GM18526 (cell line): Measurements from ENCODE around the gene MYL5.

Experiments used
- POLR2A ChIP-seq: IDR thresholded peaks from 3 replicates; pipeline ENCODE4 v1.6.1; 2011; ENCODE audit not compliant: insufficient read length; ENCODE audit errors: extremely low read depth

MYL5 gene

DNA sequence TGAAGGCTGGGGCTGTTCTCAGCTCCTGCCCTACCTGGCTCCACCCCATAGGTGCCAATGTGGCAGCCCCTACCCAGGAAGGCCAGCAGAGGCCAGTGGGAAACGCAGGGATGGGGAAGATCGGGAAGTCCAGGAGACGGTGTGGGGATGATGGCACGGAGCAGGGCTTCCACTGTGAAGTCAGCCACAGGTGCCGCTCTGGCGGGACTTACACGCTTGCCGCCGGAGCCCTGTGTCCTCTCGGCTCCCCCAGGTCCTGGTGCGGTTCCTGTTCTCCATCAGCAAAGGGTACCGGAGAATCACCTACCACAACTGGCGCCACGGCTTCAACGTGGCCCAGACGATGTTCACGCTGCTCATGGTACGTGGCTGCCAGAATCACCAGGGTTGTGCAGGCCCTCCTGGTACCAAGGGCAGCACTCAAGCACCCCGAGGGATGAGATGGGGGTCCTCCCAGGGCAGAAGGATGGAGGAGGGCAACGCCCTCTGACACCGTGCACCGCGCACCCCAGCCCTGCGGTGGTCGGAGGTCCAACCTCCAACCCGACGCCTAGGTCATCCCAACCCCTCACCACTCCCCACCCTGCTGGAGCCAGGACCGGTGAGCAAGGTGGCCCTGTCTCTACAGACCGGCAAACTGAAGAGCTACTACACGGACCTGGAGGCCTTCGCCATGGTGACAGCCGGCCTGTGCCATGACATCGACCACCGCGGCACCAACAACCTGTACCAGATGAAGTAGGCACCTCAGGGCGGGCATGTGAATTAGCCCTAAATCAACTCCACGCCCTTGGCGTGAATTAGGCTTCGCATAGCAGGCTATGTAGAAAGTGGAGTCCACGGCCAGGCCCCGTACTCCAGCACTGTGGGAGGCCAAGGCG is 12.2 kb upstream of the MYL5 start:
- no peak for TF ChIP-seq POLR2A

DNA sequence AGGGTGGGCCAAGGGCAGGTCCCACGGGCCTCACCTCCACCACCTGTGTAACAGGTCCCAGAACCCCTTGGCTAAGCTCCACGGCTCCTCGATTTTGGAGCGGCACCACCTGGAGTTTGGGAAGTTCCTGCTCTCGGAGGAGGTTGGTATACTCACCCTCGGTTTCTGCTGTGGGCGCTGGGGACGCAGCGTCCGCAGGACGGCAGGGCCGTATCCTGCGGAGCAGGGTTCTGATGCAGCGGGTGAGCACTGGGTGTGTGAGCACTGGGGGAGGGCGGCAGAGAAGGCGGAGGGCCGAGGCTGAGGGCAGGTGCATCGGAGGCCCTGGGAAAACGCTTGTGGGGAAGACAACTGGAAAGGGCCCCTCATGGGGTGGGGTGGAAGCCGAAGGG is 11.3 kb upstream of the MYL5 start:
- no peak for TF ChIP-seq POLR2A

DNA sequence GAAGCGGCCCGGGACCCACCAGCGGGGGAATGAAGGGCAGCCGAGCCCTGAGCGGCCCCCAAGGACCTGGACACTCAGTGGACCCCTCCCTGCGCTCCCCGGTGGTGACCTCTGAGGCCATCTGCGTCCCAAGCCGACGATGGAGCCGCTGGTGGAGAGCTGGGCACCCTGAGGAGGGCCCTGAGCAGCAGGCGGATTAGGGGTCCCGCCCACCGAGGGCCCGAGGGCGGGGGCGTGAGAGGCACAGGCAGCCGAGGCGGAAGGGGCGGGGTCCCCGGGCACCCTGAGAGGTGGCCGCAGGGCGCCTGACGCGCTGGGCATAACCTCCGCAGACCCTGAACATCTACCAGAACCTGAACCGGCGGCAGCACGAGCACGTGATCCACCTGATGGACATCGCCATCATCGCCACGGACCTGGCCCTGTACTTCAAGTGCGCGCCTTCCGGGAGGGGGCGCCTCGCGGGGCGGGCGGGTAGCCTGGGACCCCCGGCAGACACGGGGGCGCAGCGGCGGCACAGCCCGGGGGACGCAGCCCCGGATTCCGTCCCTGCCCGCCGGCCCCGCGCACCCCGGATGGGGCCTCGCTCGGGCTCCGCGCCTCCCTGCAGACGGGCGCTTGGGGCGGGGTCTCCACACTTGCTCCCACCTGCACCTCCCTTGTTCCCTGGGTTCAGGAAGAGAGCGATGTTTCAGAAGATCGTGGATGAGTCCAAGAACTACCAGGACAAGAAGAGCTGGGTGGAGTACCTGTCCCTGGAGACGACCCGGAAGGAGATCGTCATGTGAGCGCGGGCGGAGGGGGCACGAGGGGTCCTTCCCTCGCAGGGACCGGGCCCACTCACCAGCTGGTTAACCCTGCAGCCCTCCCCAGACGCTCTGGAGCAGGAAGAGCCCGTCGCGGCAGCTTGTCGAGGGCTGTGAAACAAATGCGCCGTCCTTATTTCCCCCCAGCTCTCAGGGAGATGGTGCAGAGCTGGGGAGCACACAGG is 10.6 kb upstream of the MYL5 start:
- peak; percentile 42 for TF ChIP-seq POLR2A

DNA sequence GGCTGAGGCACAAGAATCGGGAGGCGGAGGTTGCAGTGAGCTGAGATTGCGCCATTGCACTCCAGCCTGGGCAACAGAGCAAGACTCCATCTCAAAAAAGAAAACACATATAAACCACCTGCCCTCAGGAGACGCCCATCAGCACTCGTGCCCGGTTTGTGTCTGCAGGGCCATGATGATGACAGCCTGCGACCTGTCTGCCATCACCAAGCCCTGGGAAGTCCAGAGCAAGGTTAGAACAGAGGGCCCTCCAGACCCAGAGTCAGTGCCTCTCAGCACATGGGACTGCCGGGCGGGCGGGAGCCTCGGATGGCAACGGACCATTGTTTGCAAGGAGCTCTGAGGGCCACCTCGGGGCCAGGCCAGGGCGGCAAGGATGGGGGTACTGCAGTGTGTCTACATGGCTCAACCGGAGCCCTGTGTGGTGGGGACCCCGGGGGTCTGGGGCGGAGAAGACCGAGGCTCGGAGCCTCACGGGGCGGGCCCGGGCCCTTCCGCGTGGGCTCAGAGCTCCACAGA is 9.6 kb upstream of the MYL5 start:
- no peak for TF ChIP-seq POLR2A

DNA sequence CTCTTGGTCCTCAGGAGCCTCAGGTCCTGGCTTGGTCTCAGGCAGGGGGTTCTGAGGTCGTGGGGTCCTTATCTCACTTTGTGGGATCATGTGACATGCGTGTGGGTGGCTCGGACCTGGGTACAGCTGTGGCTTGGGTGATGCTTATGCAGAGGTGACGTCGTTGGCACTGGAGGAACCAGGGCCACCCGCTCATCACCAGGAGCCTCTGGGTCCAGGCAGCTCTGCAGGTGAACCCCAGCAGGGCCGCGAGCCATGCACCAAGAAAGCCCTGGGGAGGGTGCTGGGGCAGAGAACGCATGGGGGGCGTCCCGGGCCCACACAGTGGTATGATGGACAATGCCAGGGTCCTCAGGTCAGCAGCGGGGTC is 9.0 kb upstream of the MYL5 start:
- no peak for TF ChIP-seq POLR2A

DNA sequence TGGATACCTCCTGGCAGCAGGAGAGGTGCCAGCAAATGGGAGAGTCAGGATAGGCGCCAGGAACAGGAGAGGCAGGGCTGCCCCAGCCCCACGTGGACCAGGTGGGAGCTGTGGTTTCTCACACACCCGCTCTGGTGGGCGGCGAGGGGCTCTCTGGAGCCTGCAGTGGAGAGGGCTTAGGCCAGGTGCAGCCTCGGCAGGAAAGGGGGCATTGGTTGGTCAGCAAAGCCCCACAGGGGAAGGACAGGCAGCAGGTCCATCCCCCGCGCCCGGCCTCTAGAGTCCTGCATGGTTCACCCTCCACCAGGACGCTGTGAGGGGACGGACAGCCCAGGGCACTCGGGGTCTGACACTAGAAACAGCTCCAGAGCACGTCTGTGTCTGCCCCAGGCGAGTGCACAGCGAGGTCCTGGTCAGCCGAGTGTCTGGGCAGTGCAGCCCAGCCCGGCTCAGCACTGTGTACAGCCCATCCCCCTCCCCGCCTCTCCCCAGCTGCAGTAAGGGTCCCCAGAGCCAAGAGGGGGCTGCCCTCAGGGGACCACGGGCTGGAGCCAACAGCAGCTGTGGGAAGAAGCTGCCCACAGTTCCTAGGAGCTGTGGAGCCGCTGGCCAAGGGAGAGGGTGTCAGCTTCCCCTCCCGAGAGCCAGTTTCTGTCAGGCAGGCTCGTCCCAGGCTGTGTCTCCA is 8.4 kb upstream of the MYL5 start:
- no peak for TF ChIP-seq POLR2A

DNA sequence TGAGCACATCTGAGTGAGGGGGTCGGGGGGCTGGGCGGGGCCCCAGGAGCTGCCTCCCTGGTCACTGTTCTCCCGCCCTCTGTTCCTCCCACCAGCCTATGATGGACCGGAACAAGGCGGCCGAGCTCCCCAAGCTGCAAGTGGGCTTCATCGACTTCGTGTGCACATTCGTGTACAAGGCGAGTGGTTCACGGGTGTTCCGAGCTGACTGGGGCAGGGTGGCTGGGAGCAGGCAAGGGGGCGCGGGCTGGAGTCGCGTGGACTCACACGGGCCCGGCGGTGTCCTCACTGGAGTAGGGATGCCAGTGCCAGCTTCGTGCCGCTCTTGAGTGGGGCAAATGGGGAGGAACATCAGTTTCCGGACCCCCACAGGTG is 7.9 kb upstream of the MYL5 start:
- no peak for TF ChIP-seq POLR2A

DNA sequence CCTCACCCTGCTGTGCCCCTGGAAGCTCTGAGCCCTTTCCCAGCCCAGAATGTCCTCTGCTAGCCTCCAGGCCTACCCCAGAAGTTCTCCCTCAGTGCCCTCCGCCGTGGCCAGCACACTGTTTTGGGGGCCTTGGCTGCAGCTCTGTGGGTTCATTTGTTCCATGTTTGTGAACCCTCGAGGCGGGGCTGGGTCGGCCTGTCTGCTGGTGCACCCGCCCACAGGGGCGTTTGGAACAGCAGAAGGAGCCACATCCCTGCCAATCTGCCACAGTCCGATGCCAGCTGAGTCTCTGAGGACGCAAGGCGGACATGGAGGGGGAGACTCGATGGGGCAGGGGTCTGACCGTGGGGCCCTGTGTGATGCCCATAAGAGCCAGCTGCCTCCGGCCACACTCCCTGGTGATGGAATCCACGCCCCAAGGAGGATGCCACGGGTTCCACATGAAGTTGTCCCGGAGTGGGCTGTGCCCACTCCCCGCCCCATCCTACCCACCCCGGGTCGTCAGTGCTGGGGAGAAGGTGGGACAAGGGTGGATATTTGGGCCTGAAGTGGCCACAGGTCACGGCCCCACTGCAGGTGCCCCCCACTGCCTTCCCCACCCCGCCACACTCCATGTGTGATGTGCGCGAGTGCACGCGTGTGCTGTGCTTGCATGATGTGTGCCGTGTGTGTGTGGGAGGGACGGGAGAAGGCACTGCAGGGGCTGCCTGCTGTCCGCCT is 7.4 kb upstream of the MYL5 start:
- TF ChIP-seq POLR2A: no peak

DNA sequence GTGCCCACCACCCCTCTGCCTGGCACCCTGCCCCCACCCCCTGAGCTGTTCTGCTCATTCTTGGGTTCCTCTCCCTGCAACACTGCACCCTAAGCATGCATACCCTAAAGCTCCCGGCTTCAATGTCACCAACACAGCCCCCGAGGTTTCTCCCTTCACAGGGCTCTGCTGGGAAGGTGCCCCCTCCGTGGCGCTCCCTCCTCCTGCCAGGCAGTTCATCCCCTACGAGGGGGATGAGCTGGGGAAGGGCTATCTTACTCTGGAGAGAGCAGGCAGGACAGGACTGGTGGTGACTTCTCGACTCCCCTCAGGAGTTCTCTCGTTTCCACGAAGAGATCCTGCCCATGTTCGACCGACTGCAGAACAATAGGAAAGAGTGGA is 6.8 kb upstream of the MYL5 start:
- no peak for TF ChIP-seq POLR2A

DNA sequence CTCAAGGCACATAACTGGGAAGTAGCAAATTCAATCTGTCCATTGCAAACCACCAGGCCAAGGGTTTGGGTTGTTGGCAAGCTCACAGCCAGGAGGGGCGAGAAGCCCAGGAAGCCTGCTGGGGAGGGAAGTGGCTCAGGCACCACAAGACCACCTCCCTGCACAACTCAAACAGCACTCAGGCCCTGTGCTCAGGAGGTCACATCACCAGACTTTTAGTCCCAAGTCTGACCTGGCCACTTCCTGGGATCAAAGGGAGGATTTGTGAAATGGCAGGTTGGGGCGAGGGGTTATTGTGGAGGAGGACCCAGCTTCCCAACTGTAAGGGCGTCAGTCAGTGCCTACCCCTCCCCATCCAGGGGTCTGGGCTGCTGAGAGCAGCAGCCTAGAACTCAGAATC is 2.6 kb upstream of the MYL5 start:
- TF ChIP-seq POLR2A: no peak

DNA sequence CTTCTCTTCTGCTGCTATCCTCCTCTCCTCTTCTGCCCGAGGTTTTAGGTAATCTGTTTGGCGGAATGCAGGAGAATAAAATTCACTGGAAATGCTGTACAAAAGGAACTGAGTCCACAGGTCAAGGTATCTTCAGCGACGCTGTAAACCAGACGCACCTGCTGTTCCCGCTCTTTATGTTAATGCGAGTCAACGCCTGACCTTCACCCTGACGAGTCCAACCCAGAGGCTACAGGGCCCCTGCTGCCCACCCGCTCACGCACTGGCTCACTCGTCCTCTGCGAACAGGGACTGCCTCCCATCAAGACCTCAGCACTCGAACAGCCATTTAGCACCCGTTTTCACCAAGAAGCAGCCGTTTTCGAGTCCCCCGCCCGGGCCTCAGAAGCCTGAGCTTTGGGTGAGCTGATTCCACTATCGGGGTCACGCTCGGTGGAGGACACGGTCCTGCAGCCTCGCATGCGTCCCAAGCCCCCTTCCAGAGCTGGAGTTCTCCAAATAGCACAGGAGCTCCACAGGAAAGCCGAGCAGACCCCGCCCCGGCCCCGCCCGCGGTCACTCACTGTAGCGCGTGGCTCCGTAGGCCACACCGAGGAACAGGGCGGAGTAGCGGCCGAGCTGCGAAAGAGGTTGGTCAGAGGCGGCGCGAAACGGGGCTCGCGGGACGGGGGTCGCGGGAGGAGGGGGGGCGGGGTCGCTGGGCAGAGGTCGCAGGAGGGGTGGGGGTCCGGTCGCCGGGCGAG is 822 bp upstream of the MYL5 start:
- TF ChIP-seq POLR2A: no peak

DNA sequence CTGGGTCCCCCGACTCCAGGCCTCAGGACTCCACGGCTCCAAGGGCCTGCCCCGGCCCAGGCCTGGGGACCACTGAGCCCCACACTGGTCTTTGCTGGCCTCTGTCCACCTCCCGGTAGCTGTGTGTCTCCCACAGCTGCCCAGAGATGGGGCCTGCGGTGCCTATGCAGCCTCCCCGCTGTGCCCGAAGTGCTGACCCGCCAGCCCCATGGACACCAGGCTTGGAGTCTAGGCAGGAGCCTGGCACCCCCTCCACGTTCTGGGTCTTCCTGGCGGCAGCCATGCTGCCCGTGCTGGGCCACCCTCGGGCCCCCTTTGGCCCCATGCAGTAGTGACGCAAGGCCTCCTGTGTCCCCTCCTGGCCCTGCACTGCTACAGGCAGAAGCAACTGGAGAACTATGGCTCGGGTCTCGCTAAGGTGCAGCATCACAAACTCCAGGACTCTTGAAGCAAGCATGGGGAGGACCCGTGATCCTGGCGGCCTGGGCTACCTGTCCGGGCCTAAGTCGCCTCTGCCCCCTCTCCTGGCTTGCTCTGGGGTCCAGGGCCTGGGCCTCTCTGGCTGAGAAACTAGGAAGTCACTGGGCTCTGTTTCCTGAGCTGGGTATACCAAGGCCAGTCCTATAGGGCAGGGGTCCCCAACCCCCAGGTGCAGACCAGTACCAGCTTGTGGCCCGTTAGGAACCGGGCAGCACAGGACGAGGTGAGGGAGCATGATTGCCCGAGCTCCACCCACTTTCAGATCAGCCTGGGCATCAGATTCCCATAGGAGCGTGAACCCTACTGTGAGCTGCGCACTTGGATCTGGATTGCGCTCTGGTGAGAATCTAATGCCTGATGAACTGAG is 917 bp downstream of the MYL5 start:
- TF ChIP-seq POLR2A: no peak
